Endometrial microvascular endothelial cells (primary cell): ENCODE data around the gene KCNJ15. TPM values are rescaled to one million over a fixed set of nuclear protein-coding genes. Genes with fewer than 3 reads are reported as not detected.
"Not testable (repeated sequence)": the region's sequence is repeated elsewhere in the genome, so short reads cannot be mapped to it uniquely, and the experiment has no call there.

ENCODE experiments used
- in situ Hi-C: cut with HindIII; loops from 2 replicates; pipeline ENCODE4 v1.10.0; 2017; ENCODE audit warnings: low sequenced_read_pairs, low pct_unique_long_range_greater_than_20kb; ENCODE audit errors: inconsistent ontology term
- total RNA-seq: library from RNA; depleted of rRNA; stranded (reverse); fragments of >200 nt; gene quantifications from one replicate; pipeline ENCODE4 v1.2.3, GENCODE V29; 2015; ENCODE audit errors: inconsistent ontology term

The KCNJ15 gene
- total RNA-seq: 0.56 TPM

DNA sequence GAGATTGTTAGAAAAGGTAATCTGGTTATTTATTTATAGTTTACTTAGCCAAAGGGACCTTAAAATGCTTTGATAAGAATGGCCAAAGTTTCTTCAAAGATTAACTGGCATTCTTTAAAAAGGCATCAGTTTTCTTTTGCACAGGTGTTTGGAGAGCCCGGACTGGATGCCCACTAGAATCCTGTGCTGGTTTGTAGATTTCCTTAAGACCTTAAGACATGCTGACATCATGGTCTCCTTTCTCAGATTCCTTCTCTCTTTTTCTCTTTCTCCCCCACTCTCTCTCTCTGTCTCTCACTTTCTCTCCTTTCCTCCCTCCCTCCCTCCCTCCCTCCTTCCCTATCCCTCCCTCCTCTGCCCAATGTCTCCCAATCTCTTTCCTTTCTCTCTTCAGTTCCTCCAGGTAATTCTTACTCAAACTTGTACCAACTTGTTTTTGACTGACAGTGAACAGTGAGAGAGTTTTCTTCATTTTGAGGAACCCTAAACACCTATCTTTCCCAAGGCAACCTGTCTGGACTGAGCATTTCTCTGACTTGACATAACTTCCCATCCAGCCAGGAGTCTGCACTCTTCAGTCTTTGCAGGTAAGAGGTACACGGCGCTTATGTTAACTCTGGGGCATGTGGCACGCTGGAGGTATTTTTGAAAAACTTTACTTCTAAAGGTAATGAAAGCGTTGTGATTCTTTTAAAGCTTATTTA lies at the start of gene KCNJ15:
TSS of gene KCNJ15 (plus strand) at position 393 of the 704 bp plus-strand sequence. CDS start 42,271 bp downstream, outside the sequence.
- in situ Hi-C loops: no loop called here

GRCh38 chr21:38208118-38208517 lies 48.7 kb upstream of the KCNJ15 start:
- in situ Hi-C loops: no loop called here

DNA sequence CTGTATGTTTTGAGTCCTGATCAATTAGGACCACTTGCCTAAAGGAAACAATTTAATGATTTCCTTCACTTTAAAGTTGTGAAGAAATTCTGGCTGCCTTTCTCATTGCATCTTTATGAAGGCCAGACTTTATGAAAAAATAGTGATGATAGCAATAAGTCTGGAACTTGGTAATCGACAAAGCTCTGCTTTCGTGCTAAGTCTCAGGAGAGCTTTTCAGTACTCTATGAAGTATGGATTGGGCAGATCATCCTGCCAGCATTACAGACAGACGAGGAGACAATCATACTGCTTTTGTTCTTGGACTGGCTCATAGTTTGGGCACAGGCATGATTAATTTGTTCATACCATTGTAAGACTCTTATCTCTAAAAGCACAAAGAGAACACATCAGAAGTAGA lies 45.5 kb upstream of the KCNJ15 start:
- in situ Hi-C loops: no loop called here

GRCh38 chr21:38212706-38213105 lies 44.1 kb upstream of the KCNJ15 start:
- in situ Hi-C loops: no loop called here

DNA sequence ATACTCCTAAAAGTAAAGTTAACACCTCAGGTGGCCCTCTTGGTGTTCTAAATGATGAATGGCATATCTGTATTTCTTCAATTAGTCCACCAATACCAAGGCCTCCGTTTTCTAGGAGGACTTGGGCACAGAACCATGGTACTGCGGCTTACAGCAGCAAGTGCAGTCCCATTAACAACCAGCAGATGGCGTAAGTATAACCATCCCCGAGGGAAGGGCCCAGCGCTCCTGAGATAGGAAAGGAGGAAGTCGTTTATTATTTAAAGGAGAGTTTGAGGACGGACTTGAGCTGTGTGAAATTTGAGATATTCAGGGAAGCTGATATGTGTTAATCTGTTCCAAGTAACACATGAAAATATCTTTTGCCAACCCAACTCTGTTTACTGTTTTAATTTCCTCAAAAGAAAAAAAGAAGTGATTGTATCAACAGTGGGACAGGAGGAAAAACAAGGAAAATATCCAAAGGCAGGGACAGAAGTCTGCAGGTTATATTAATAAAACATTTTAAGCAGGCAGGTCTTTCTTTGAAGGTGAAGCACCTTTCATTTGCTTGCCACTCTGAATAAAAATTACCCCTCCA lies 37.7 kb upstream of the KCNJ15 start:
- in situ Hi-C loops: no loop called here

GRCh38 chr21:38220270-38220737 lies 36.5 kb upstream of the KCNJ15 start:
- in situ Hi-C loops: no loop called here

DNA sequence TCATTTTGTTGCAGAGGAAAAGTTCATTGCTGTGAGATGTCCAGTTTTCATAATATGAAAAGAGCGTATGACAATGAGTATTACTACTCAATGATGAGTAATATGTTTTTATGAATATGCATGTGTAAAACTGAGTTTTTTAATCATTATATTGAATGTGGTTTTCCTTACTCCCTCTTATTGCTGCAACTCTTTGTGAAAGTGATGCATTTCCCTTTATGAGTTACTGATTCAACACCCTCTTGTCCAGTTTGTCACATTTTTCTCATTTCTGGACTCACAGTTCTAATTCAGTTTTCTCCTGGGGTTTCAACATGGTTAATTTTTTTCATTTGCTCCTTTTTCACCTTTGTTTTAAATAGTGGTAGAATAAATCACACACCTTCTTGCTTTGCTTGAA lies 35.2 kb upstream of the KCNJ15 start:
- in situ Hi-C loops: no loop called here

DNA sequence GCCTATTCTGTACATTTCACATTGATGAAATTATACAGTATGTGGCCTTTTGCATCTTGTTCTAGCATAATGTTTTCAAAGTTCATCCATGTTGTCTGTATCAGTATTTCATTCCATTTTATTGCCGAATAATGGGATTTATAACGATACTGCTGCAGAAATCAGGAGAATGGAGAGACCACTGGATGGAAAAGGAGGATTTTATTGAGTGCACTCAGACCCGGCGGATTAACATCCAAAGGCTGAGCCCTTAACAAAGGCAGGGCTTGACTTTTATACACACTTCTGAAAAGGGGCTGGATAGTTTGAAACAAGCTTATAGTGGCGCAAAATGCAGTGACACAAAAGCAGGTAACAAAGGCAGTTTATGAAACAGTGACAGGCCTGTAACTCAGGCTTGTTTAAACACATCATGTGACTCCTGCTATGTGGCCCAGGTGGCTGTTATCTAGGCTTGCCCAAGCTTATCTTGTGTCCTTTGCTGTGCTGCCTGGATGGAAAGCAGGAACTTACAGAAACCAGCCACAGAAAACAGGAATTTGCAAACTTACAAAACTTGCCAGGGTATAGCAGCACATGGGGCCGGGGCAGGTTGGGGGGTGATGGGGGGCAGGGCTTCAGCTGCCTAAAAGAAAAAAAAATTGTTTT lies 32.8 kb upstream of the KCNJ15 start:
- in situ Hi-C loops: no loop called here

- in situ Hi-C loops: no loop called here
Observed at GRCh38 chr21:38227401-38227800, 29.4 kb upstream of the KCNJ15 start.

DNA sequence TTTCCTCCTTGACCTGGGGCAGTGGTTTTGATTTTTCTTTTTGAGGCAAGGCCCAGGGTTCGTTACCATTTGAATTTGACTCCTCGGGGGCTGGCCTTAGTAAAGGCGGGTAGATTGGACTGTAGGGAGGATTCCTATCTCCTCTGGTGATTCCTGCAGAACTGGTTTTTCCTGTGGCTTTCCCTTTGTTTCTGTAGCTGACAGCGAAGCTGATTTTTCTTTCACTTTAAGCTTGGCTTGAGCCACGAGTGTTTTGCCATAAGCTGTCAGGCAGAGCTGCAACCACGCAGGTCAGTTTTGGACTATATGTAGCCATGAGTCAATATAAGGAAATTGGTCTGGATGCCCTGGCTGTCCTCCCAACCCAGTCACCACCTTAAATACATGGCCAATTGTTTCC lies 28.7 kb upstream of the KCNJ15 start:
- in situ Hi-C loops: no loop called here

GRCh38 chr21:38228537-38228936 lies 28.3 kb upstream of the KCNJ15 start:
- in situ Hi-C loops: no loop called here

GRCh38 chr21:38229260-38229877 lies 27.4 kb upstream of the KCNJ15 start:
- in situ Hi-C loops: no loop called here

GRCh38 chr21:38234395-38235142 lies 22.2 kb upstream of the KCNJ15 start:
- in situ Hi-C loops: no loop called here

GRCh38 chr21:38235251-38235650 lies 21.5 kb upstream of the KCNJ15 start:
- in situ Hi-C loops: not testable (repeated sequence)

DNA sequence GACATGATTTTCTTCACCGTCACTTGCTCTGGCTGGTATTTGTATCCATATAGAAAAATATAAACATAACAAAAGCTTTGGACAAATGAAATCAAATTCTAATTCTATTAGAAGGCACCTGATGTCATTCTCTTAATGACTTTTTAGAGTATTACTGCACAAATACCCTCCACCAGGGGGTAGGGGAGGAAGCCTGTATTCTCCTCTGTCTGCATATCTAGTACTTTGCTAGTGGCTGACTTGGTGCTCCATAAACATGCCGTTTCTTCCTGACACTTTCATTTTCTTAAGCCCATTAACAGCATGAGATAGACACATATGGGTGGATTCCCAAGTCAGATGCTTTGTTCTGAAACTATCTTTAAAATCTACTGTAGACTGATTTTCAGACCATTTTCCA lies 20.6 kb upstream of the KCNJ15 start:
- in situ Hi-C loops: no loop called here

DNA sequence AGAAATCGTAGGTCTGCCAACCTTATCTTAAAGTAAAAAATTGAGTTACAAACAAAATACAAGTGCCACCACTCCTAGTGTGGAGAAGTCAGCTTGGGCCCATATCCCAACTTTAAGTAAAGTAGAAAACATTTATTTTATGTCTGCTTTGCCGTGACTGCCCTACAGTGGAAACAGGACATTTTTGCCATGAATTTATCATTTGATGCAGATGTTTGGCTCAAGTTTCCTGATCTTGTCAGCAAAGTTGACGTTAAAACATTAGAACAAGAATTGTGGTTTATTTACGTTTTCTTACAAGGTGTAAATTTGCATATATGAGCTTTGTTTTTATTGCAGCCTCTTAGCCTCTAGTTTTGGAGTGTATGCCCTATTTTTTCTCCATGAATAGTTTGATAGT lies 17.1 kb upstream of the KCNJ15 start:
- in situ Hi-C loops: no loop called here

DNA sequence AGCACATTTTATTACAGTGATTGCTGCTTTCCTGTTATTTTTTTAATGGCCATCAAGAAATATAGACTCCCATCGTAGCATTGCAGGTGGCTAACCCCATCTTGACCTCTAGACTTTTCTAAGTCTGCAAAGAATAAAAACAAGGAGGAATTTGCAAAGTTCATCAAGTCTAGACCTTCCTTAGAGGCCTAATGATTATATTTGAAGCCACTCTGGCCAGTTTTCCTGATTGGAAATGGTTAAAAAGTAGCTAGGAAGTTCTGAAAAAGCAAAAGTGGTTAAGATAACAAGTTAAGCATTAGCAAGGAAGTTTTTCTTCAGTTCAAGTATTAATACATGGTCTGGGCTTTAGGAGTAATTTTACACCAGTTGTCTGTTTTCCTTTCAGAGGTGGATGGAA lies 16.7 kb upstream of the KCNJ15 start:
- in situ Hi-C loops: no loop called here

DNA sequence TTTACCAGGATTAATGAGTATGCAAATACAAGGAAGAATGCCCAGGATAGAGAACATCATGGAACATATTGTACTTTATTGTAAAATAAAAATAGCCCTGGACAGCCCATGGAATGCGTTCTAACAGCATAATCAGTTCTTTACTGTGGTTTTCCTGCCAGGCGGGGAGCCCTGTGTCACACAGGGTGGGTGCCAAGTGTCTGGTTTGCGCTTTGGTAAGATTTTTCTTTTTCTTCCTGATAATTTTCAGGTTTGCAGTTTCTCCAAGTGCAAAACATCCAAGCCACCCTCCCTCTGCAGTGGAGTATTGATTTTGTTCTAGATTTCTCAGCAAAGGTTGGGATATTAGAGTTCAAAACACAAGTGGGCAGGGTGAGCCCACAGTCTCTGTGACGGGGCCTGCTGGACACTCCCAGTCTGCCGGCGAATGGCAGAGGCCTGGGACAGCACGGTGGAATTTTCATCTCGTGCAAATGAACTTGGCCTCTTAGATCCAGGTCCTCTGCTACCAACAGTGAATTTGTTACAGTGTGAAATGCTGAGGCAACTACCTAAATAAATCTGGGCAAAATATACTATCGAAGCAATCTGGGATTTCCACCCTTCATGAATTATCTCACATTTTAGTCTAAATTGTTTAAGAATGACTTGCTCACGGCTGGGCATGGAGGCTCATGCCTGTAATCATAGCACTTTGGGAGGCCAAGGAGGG lies 15.6 kb upstream of the KCNJ15 start:
- in situ Hi-C loops: no loop called here

GRCh38 chr21:38242061-38242460 lies 14.7 kb upstream of the KCNJ15 start:
- in situ Hi-C loops: no loop called here
